Panc1 (cell line): ENCODE data around the gene ZNF620.

Experiments
- POLR2AphosphoS5 ChIP-seq: IDR thresholded peaks from 2 replicates; pipeline ENCODE4 v1.6.1; 2012; ENCODE audit warnings: mild to moderate bottlenecking, low read depth, low read length, moderate library complexity
- TF ChIP-seq, protein P1 (sequence below): fragments of 450-650 bp; IDR thresholded peaks from 2 replicates; pipeline ENCODE4 v1.5.1; 2017; ENCODE audit warnings: mild to moderate bottlenecking
- TF ChIP-seq, protein P2 (sequence below), 2 experiments: IDR thresholded peaks; 2 replicates each; pipeline ENCODE4 v1.6.1; 2011 to 2012; ENCODE audit warnings: low read depth in 2 of 2, control low read depth in 1 of 2, low read length in 1 of 2, mild to moderate bottlenecking in 1 of 2, moderate library complexity in 1 of 2; ENCODE audit not compliant: insufficient read depth in 1 of 2

DNA sequence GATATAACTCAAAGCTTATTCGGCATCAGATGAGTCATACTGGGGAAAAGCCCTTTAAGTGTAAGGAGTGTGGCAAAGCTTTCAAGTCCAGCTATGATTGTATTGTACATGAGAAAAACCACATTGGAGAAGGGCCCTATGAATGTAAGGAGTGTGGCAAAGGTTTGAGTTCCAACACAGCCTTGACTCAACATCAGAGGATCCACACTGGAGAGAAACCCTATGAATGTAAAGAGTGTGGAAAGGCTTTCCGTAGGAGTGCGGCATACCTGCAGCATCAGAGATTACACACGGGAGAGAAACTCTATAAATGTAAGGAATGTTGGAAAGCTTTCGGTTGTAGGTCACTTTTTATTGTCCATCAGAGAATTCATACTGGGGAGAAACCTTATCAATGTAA, 26.4 kb downstream of the ZNF620 start:
- no peak for TF ChIP-seq POLR2AphosphoS5
- TF ChIP-seq, protein P1, sequence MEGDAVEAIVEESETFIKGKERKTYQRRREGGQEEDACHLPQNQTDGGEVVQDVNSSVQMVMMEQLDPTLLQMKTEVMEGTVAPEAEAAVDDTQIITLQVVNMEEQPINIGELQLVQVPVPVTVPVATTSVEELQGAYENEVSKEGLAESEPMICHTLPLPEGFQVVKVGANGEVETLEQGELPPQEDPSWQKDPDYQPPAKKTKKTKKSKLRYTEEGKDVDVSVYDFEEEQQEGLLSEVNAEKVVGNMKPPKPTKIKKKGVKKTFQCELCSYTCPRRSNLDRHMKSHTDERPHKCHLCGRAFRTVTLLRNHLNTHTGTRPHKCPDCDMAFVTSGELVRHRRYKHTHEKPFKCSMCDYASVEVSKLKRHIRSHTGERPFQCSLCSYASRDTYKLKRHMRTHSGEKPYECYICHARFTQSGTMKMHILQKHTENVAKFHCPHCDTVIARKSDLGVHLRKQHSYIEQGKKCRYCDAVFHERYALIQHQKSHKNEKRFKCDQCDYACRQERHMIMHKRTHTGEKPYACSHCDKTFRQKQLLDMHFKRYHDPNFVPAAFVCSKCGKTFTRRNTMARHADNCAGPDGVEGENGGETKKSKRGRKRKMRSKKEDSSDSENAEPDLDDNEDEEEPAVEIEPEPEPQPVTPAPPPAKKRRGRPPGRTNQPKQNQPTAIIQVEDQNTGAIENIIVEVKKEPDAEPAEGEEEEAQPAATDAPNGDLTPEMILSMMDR: no peak
- TF ChIP-seq, protein P2, sequence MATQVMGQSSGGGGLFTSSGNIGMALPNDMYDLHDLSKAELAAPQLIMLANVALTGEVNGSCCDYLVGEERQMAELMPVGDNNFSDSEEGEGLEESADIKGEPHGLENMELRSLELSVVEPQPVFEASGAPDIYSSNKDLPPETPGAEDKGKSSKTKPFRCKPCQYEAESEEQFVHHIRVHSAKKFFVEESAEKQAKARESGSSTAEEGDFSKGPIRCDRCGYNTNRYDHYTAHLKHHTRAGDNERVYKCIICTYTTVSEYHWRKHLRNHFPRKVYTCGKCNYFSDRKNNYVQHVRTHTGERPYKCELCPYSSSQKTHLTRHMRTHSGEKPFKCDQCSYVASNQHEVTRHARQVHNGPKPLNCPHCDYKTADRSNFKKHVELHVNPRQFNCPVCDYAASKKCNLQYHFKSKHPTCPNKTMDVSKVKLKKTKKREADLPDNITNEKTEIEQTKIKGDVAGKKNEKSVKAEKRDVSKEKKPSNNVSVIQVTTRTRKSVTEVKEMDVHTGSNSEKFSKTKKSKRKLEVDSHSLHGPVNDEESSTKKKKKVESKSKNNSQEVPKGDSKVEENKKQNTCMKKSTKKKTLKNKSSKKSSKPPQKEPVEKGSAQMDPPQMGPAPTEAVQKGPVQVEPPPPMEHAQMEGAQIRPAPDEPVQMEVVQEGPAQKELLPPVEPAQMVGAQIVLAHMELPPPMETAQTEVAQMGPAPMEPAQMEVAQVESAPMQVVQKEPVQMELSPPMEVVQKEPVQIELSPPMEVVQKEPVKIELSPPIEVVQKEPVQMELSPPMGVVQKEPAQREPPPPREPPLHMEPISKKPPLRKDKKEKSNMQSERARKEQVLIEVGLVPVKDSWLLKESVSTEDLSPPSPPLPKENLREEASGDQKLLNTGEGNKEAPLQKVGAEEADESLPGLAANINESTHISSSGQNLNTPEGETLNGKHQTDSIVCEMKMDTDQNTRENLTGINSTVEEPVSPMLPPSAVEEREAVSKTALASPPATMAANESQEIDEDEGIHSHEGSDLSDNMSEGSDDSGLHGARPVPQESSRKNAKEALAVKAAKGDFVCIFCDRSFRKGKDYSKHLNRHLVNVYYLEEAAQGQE (IDR thresholded peaks at IDR 0.05; ENCODE audit: insufficient read depth in 1 of 2, low read depth in 2 of 2, low read length in 1 of 2): no peak
